Fibroblast of lung (primary cell): ENCODE measurements around the gene GRIN3A. TPM values are rescaled to one million over a fixed set of nuclear protein-coding genes. Genes with fewer than 3 reads are reported as not detected.

Experiments
- DNase-seq, 2 donors: peaks; one replicate each; pipeline versions ENCODE4 v3.0.0 to v3.0.0-alpha.2; 2010; ENCODE audit warnings: low read depth in 2 of 2
- H2AFZ ChIP-seq: 2 replicates; pipeline ENCODE4 v1.5.1; 2012; ENCODE audit warnings: low read length, control low read depth, inconsistent platforms
- H3K27ac ChIP-seq: 2 replicates; pipeline ENCODE4 v1.5.1; 2011; ENCODE audit warnings: low read length, control low read depth; ENCODE audit not compliant: insufficient read depth
- H3K27me3 ChIP-seq: 2 replicates; pipeline ENCODE4 v1.5.1; 2011; ENCODE audit warnings: mild to moderate bottlenecking, low read length; ENCODE audit not compliant: control insufficient read depth, insufficient read depth
- H3K36me3 ChIP-seq: 2 replicates; pipeline ENCODE4 v1.5.1; 2011; ENCODE audit warnings: low read length; ENCODE audit not compliant: control insufficient read depth, insufficient read depth
- H3K4me1 ChIP-seq: 2 replicates; pipeline ENCODE4 v1.5.1; 2011; ENCODE audit warnings: low read length; ENCODE audit not compliant: control insufficient read depth, insufficient read depth; ENCODE audit errors: extremely low read depth
- H3K4me2 ChIP-seq: 2 replicates; pipeline ENCODE4 v1.5.1; 2011; ENCODE audit warnings: low read length, control low read depth; ENCODE audit not compliant: insufficient read depth; ENCODE audit errors: extremely low read depth
- H3K4me3 ChIP-seq, 4 experiments: fragments of 200-600 bp in 1 of 4; sonication (generic) in 1 of 4; replicated peaks in 1 of 4; 2 replicates each; pipeline ENCODE4 v1.5.1; 2011 to 2016; ENCODE audit warnings: low read length in 4 of 4, low read depth in 3 of 4, mild to moderate bottlenecking in 3 of 4, control low read depth in 2 of 4, inconsistent platforms in 1 of 4, mixed read lengths in 1 of 4; ENCODE audit not compliant: insufficient read depth in 1 of 4; ENCODE audit errors: control extremely low read depth in 1 of 4
- H3K79me2 ChIP-seq: 2 replicates; pipeline ENCODE4 v1.5.1; 2012; ENCODE audit warnings: mild to moderate bottlenecking, low read length, inconsistent platforms; ENCODE audit not compliant: control insufficient read depth, insufficient read depth
- H3K9ac ChIP-seq: 2 replicates; pipeline ENCODE4 v1.5.1; 2011; ENCODE audit warnings: mild to moderate bottlenecking, low read length, control low read depth; ENCODE audit not compliant: insufficient read depth
- H3K9me3 ChIP-seq: 2 replicates; pipeline ENCODE4 v1.5.1; 2012; ENCODE audit warnings: low read depth, low read length; ENCODE audit not compliant: control insufficient read depth, insufficient read depth
- H4K20me1 ChIP-seq: 2 replicates; pipeline ENCODE4 v1.5.1; 2011; ENCODE audit warnings: low read length; ENCODE audit not compliant: control insufficient read depth, insufficient read depth; ENCODE audit errors: extremely low read depth
- EZH2 ChIP-seq: IDR thresholded peaks from 2 replicates; pipeline ENCODE4 v1.5.1; 2012; ENCODE audit warnings: low read length, control low read depth, mild to moderate bottlenecking; ENCODE audit errors: missing control alignments
- polyA plus RNA-seq, 2 donors: library from polyadenylated mRNA; depleted of rRNA in 1 of 2; stranded (reverse) in 1 of 2; unstranded in 1 of 2; fragments of >200 nt; gene quantifications; 2 replicates each; pipeline ENCODE4 v1.2.1, GENCODE V29; 2011 to 2012; ENCODE audit warnings: missing spikeins in 1 of 2
- total RNA-seq: library from RNA; depleted of rRNA; stranded (reverse); fragments of >200 nt; gene quantifications from 2 replicates; pipeline ENCODE4 v1.2.1, GENCODE V29; 2014
- TF ChIP-seq, protein P1 (sequence below), 2 donors: IDR thresholded peaks in 1 of 2; conservative IDR thresholded peaks in 1 of 2; 1 replicate in 1 of 2; 2 replicates in 1 of 2; pipeline ENCODE4 v1.5.1; 2011 to 2012; ENCODE audit warnings: low read length in 2 of 2, control low read depth in 1 of 2, inconsistent platforms in 1 of 2, low read depth in 1 of 2, mild to moderate bottlenecking in 1 of 2

GRIN3A gene
- total and polyA plus RNA-seq, 2 donors (not counting 1 experiment from before 2014, with no cell fraction given), result not detected

DNA sequence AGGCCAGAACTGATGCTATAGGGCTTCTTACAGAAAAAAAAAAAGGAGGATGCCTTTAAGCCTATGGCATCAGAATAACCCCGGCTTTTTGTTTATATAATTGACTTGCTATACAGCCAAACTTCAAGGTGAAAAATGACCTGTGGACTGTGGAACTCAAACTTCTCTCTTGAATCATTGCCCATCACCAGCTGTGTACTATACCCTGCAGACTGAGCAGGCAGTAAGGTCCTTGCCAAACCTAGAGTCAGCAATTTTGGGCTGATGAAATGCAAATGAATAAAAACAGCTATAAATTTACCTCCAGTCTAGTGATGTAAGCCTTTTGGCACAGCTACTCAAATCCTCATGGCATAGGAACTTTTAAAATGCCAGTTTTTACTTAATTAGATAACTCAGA is 99.1 kb downstream of the GRIN3A start:
- no peaks in the 10 kb centered on the region for H3K9me3 ChIP-seq
- H3K4me1 ChIP-seq, result no peaks in the 10 kb centered on the region
- H4K20me1 ChIP-seq, result no peaks in the 10 kb centered on the region
- no peak overlapping the region for H2AFZ ChIP-seq
- no peaks in the 10 kb centered on the region for H3K79me2 ChIP-seq
- H3K27ac ChIP-seq, result no peak overlapping the region
- peak; percentile 1 to 3 for DNase-seq
- no peaks in the 10 kb centered on the region for H3K27me3 ChIP-seq
- TF ChIP-seq, protein P1, sequence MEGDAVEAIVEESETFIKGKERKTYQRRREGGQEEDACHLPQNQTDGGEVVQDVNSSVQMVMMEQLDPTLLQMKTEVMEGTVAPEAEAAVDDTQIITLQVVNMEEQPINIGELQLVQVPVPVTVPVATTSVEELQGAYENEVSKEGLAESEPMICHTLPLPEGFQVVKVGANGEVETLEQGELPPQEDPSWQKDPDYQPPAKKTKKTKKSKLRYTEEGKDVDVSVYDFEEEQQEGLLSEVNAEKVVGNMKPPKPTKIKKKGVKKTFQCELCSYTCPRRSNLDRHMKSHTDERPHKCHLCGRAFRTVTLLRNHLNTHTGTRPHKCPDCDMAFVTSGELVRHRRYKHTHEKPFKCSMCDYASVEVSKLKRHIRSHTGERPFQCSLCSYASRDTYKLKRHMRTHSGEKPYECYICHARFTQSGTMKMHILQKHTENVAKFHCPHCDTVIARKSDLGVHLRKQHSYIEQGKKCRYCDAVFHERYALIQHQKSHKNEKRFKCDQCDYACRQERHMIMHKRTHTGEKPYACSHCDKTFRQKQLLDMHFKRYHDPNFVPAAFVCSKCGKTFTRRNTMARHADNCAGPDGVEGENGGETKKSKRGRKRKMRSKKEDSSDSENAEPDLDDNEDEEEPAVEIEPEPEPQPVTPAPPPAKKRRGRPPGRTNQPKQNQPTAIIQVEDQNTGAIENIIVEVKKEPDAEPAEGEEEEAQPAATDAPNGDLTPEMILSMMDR (conservative IDR thresholded peaks at IDR 0.05 in 1 of 2, IDR thresholded peaks at IDR 0.05 in 1 of 2; ENCODE audit: low read depth in 1 of 2, low read length in 2 of 2), result no peak
- H3K9ac ChIP-seq, result no peak overlapping the region
- H3K4me2 ChIP-seq, result no peak overlapping the region
- H3K36me3 ChIP-seq, result no peaks in the 10 kb centered on the region
- no peak overlapping the region for H3K4me3 ChIP-seq

DNA sequence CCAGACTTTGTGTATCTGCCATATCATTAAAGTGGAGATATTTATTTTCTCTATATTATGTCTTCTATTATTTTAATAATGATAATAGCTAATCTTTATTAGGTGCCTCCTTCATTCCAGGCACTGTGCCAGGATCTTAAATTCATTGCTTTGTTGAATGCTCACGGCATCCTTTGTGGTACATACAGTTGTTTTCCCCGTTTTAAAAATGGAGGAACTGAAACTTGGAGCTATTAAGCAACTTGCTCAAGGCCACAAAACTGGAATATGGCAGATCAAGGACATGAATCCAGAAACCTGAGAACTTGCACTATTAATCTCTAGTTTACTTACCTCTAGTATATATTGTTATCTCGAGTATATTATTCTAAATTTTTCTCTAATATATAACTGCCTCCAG is 102.2 kb downstream of the GRIN3A start:
- TF ChIP-seq, protein P1 (conservative IDR thresholded peaks at IDR 0.05 in 1 of 2, IDR thresholded peaks at IDR 0.05 in 1 of 2; ENCODE audit: low read depth in 1 of 2, low read length in 2 of 2), result no peak
- TF ChIP-seq EZH2, result no peak
- Histone ChIP-seq H2AFZ (no peak overlapping the region), H3K27me3 (no peaks in the 10 kb centered on the region), H3K4me3 (no peak overlapping the region), H3K27ac (no peak overlapping the region), H3K36me3 (no peaks in the 10 kb centered on the region), H3K9me3 (no peaks in the 10 kb centered on the region), H3K9ac (no peak overlapping the region), H3K79me2 (no peaks in the 10 kb centered on the region), H3K4me2 (no peak overlapping the region), H3K4me1 (no peaks in the 10 kb centered on the region), H4K20me1 (no peaks in the 10 kb centered on the region)
- DNase-seq, result no peak

DNA sequence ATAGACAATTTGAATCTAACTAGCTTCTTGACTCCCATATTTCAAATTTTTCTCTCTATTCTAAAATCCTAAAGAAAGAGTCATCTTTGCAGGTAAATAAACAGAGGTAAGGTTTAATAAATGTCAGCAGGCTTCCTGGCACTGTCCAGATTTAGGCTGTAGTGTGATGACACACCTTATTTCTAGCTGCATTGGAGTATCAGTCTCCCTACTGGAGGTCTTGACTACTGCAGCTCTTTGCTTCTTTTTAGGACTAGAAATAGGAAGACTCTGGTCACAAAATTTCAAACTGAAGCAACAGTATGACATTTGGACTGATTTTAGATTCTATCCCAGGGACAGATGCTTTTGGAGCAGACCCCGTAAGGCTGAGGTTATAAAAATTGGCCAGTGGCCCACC is 103.0 kb downstream of the GRIN3A start:
- H3K27ac ChIP-seq, result no peak overlapping the region
- H2AFZ ChIP-seq, result no peak overlapping the region
- no peak overlapping the region for H3K4me3 ChIP-seq
- no peaks in the 10 kb centered on the region for H3K9me3 ChIP-seq
- no peaks in the 10 kb centered on the region for H3K27me3 ChIP-seq
- TF ChIP-seq, protein P1 (conservative IDR thresholded peaks at IDR 0.05 in 1 of 2, IDR thresholded peaks at IDR 0.05 in 1 of 2; ENCODE audit: low read depth in 1 of 2, low read length in 2 of 2), result no peak
- TF ChIP-seq EZH2, result no peak
- no peaks in the 10 kb centered on the region for H3K79me2 ChIP-seq
- H3K4me2 ChIP-seq, result no peak overlapping the region
- no peaks in the 10 kb centered on the region for H3K4me1 ChIP-seq
- H4K20me1 ChIP-seq, result no peaks in the 10 kb centered on the region
- DNase-seq, result no peak
- H3K9ac ChIP-seq, result no peak overlapping the region
- no peaks in the 10 kb centered on the region for H3K36me3 ChIP-seq
